ENCODE results near the gene FRMD6. TPM values are rescaled to one million over a fixed set of nuclear protein-coding genes. Genes with fewer than 3 reads are reported as not detected.

FRMD6 gene
- 75.6 and 113 TPM in 2 replicates for total RNA-seq

GRCh38 chr14:51651388-51652167 lies at the start of gene FRMD6:
FRMD6 (plus strand) TSS chr14:51651910; CDS start chr14:51689837, 37,927 bp downstream.

Other genes starting within 250 kb of the FRMD6 start
- gene GNG2, start 208.7 kb downstream of the FRMD6 start, total RNA-seq, result 6.1 and 7.5 TPM in 2 replicates